ENCODE results near the gene CCDC68.

DNA sequence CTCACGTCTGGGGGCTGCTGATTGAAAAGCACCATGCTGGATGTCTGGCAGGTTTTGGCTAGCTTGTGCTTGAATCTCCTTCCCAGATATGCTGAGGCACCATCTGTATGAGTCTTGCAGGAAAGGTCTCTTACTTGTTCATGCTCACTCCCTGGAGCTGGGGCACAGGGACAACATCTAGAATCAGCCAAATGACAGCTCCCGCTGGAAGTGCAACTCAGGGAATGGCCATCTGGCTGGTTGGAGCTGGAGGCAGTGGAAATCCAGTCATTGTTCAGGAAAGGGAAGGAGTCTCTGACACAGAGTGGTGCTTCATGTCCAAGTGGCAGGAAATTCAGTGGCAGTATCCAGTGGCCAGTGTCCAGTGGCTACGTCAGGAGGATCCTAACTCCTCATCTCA is 9.7 kb downstream of the CCDC68 start:
- TF ChIP-seq POLR2A (IDR thresholded peaks at IDR 0.05; ENCODE audit: low read depth, low read length) (no peak), POLR2AphosphoS5 (IDR thresholded peaks at IDR 0.05; ENCODE audit: low read depth, low read length) (no peak), TAF1 (IDR thresholded peaks at IDR 0.05; ENCODE audit: borderline replicate concordance, low read depth, low read length) (no peak)
